Transverse colon (tissue), 4 donors: ENCODE measurements around the gene SHFL. TPM values are rescaled to one million over a fixed set of nuclear protein-coding genes. Genes with fewer than 3 reads are reported as not detected.

Source experiments
- DNase-seq: peaks from one replicate; pipeline ENCODE4 v3.0.0-alpha.2; 2019
- H3K27ac ChIP-seq, 4 donors: fragments of 200-600 bp; sonication (generic); 2 replicates each; pipeline ENCODE4 v1.5.1; 2016 to 2018; ENCODE audit warnings: inconsistent platforms in 4 of 4
- H3K27me3 ChIP-seq: fragments of 200-600 bp; sonication (generic); 2 replicates; pipeline ENCODE4 v1.5.1; 2017; ENCODE audit warnings: inconsistent platforms
- H3K36me3 ChIP-seq, 4 donors: fragments of 200-600 bp; sonication (generic); 2 replicates each; pipeline ENCODE4 v1.5.1; 2017 to 2019; ENCODE audit warnings: inconsistent platforms in 4 of 4
- H3K4me1 ChIP-seq, 4 donors: fragments of 200-600 bp; sonication (generic); 2 replicates each; pipeline ENCODE4 v1.5.1; 2017 to 2020; ENCODE audit warnings: inconsistent platforms in 4 of 4
- H3K4me3 ChIP-seq, 4 donors: fragments of 200-600 bp; sonication (generic); 1 replicate in 1 of 4; 2 replicates in 3 of 4; pipeline versions ENCODE4 v1.5.1 to v1.6.1; 2017 to 2019; ENCODE audit warnings: inconsistent platforms in 4 of 4
- H3K9me3 ChIP-seq, 2 donors: fragments of 200-600 bp; sonication (generic); 2 replicates each; pipeline ENCODE4 v1.5.1; 2017 to 2019; ENCODE audit warnings: inconsistent platforms in 2 of 2
- CTCF ChIP-seq, 5 experiments: fragments of 200-600 bp in 3 of 5; fragments of 450-650 bp in 2 of 5; sonication (generic) in 3 of 5; IDR thresholded peaks; 1 replicate in 2 of 5; 2 replicates in 3 of 5; pipeline ENCODE4 v1.5.1; 2016 to 2017; ENCODE audit warnings: antibody characterized with exemption in 5 of 5, inconsistent platforms in 3 of 5, mild to moderate bottlenecking in 2 of 5, moderate library complexity in 1 of 5
- EP300 ChIP-seq: sonication (generic); formaldehyde crosslinking; IDR thresholded peaks from one replicate; pipeline ENCODE4 v1.6.1; 2017; ENCODE audit warnings: antibody characterized with exemption, low read depth
- POLR2A ChIP-seq: fragments of 450-650 bp; IDR thresholded peaks from one replicate; pipeline ENCODE4 v1.6.1; 2016; ENCODE audit warnings: antibody characterized with exemption, mild to moderate bottlenecking, moderate library complexity
- POLR2AphosphoS5 ChIP-seq, 3 donors: sonication (generic); formaldehyde crosslinking; IDR thresholded peaks; one replicate each; pipeline ENCODE4 v1.6.1; 2016; ENCODE audit warnings: antibody characterized with exemption in 3 of 3
- WGBS, 2 donors: methylation state at CpG; one replicate each; pipeline ENCODE4 v1.1.5; 2018; ENCODE audit warnings: low coverage in 1 of 2; 5-methylcytosine and 5-hydroxymethylcytosine counted together
- in situ Hi-C, 4 donors: fragments of 200-750 bp; cut with MboI; loops; one replicate each; pipeline versions ENCODE4 v1.15.0 to v1.15.1; 2017; ENCODE audit warnings: low sequenced_read_pairs in 3 of 4, low pct_ligation_motif_present in 1 of 4, low pct_unique_long_range_greater_than_20kb in 1 of 4
- intact Hi-C: fragments of 100-400 bp; cut with DNase I; formaldehyde crosslinking; loops from one replicate; pipeline ENCODE4 v1.15.1; 2023; ENCODE audit warnings: low total_unique reads
- total RNA-seq, 4 donors: library from RNA; depleted of rRNA; stranded (reverse); fragments of >200 nt; gene quantifications; one replicate each; pipeline ENCODE4 v1.1.0, GENCODE V29; 2016

The SHFL gene
- total RNA-seq, 4 donors from 2014 or later = 24.5 to 56.1 (median 39.0) TPM

- intact Hi-C loops = no loop called here
- no peaks in the 10 kb centered on the region for H3K36me3 ChIP-seq
- DNase-seq = peak; percentile 93
- TF ChIP-seq CTCF (IDR thresholded peaks at IDR 0.05) (no peak), POLR2AphosphoS5 (IDR thresholded peaks at IDR 0.05) (peak; percentile 28 to 35 (median 34))
- H3K27me3 ChIP-seq = no peaks in the 10 kb centered on the region
- H3K27ac ChIP-seq = peak overlapping the region; percentile 74 to 87 (median 84)
- peak overlapping the region; percentile 23 to 49 (median 36) for H3K4me3 ChIP-seq
- no peaks in the 10 kb centered on the region for H3K9me3 ChIP-seq
- peaks cover 0 to 15% (median 10%) of the 10 kb centered on the region in 4 donors for H3K4me1 ChIP-seq
- in situ Hi-C loops = no loop called here
- WGBS, 2 donors = 4% methylated on average over 57 of the region's 97 CpGs; no CpG with 5 or more reads in 1 of the 2 donors
Observed at GRCh38 chr19:10095948-10096614, 10.0 kb downstream of the SHFL start.

DNA sequence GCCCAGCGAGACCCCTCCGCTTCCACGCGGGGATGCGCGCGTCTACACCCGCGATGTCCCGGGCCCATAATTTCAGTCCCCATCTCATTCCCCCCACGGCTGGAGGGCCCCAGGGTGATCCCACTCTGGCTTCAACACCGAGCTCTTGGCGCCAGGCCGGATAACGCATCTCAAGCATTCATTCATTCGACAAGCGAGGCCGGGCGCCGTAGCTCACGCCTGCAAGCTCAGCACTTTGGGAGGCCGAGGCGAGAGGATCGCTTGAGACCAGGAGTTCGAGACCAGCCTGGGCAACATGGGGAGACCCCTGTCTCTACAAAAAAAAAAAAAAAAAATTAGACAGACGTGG is 10.5 kb downstream of the SHFL start:
- Histone ChIP-seq H3K27ac (peak overlapping the region; percentile 61 to 87 (median 84)), H3K36me3 (no peaks in the 10 kb centered on the region), H3K4me1 (peaks cover 0 to 15% (median 10%) of the 10 kb centered on the region in 4 donors), H3K27me3 (no peaks in the 10 kb centered on the region), H3K4me3 (peak overlapping the region; percentile 23 to 49 (median 36)), H3K9me3 (no peaks in the 10 kb centered on the region)
- peak; percentile 39 for DNase-seq
- intact Hi-C loops (no loop called here), in situ Hi-C loops (no loop called here)
- 37 to 38% methylated on average over 13 to 26 of the region's 26 CpGs for whole genome bisulfite sequencing, 2 donors
- TF ChIP-seq EP300 (no peak), CTCF (IDR thresholded peaks at IDR 0.05) (no peak), POLR2AphosphoS5 (IDR thresholded peaks at IDR 0.05) (no peak), POLR2A (no peak)

DNA sequence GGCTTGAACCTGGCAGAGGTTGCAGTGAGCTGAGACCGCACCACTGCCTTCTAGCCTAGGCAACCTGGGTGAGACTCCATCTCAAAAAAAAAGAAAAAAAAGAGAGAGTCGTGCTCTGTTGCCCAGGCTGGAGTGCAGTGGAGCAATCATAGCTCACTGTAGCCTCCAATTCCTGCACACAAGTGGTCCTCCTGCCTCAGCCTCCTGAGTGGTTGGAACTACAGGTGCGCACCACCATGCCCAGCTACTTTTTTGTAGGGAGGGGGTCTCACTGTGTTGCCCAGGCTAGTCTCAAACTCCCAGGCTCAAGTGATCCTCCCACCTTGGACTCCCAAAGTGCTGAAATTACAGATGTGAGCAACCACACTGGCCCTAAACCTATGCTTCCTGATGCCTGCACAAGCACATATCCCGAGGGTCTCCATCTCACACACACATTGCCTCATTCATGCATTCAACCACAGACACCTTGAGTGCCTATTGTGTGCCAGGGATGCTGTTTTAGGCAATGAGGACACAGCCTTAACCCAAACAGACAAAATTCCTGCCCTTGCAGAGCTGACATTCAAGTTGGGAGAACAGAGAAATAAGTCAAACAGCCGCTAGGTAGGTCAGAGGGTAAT is 14.2 kb downstream of the SHFL start:
- Histone ChIP-seq H3K27me3 (no peaks in the 10 kb centered on the region), H3K4me1 (peaks cover 0 to 15% (median 10%) of the 10 kb centered on the region in 4 donors), H3K9me3 (no peaks in the 10 kb centered on the region), H3K4me3 (no peak overlapping the region), H3K36me3 (no peaks in the 10 kb centered on the region), H3K27ac (no peak overlapping the region)
- WGBS, 2 donors = 89 to 90% methylated on average over 2 to 5 of the region's 5 CpGs
- no peak for DNase-seq
- in situ Hi-C loops (loop anchor here in 2 of 4 donors (10.0 to 25.0 kb wide), 2 partner anchors 135 to 137 kb away; partner anchors contain the start of gene S1PR2 (in 2 of the 2)), intact Hi-C loops (no loop called here)
- no peak for TF ChIP-seq POLR2AphosphoS5 (IDR thresholded peaks at IDR 0.05)
- no peak for TF ChIP-seq POLR2A
- TF ChIP-seq CTCF (IDR thresholded peaks at IDR 0.05) = no peak
- TF ChIP-seq EP300 = no peak

DNA sequence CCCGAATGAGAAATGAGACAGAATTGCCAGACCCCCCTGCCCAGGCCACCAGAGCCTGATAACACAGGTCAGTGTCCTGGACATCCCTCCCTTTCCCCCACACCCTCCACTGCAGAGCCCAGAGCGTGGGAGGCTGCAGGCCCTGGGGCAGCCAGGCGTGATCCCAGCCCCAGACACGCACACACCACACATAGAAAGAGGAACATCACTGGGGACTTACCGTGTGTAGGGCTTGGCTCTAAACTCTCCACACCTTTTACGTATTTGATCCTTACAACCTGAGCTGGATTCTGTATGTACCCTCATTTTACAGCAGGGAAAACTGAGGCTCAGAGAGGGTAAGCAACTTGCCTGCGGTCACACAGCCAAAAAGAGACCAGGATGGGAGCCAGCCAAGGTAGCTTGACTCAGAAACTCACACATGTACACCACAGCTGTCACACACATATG is 16.7 kb downstream of the SHFL start:
- Histone ChIP-seq H3K36me3 (peaks cover 0 to 4% (median 1%) of the 10 kb centered on the region in 4 donors), H3K27ac (peak overlapping the region; percentile 14 to 55 (median 41)), H3K4me3 (no peak overlapping the region), H3K9me3 (no peaks in the 10 kb centered on the region), H3K27me3 (no peaks in the 10 kb centered on the region), H3K4me1 (peaks cover 11 to 19% (median 17%) of the 10 kb centered on the region in 4 donors)
- intact Hi-C loops = no loop called here
- 64 to 100% methylated on average over 1 to 7 of the region's 7 CpGs for WGBS, 2 donors
- TF ChIP-seq POLR2AphosphoS5 (IDR thresholded peaks at IDR 0.05) (no peak), POLR2A (no peak), CTCF (IDR thresholded peaks at IDR 0.05) (no peak), EP300 (no peak)
- DNase-seq = no peak
- in situ Hi-C loops = loop anchor here in 2 of 4 donors (10.0 to 25.0 kb wide), 2 partner anchors 132 to 134 kb away; partner anchors contain the start of gene S1PR2 (in 2 of the 2)
